ENCODE data around the gene SORL1-AS1.

Gene SORL1-AS1

GRCh38 chr11:121451986-121452608 is 670 bp downstream of the SORL1-AS1 start, which contains the start of gene SORL1:
Gene SORL1, plus strand, starts transcription at chr11:121452314. Its CDS starts 18 bp downstream, at chr11:121452332.
- Histone ChIP-seq H3K27ac (ENCODE audit: insufficient read depth, low read length) (peak within 1 kb of the TSS; percentile 31; the same call in 1 of the 2 replicates), H3K27me3 (ENCODE audit: control insufficient read depth, insufficient read depth, low read length) (peaks cover 48% of the 10 kb centered on the region), H2BK15ac (ENCODE audit: low read depth, low read length) (no peak within 1 kb of the TSS), H3K4me1 (ENCODE audit: control insufficient read depth, insufficient read depth, low read length) (no peaks in the 10 kb centered on the region), H2BK120ac (ENCODE audit: low read depth, low read length) (peak within 1 kb of the TSS; percentile 75; the same call in 1 of the 2 replicates), H3K4me3 (ENCODE audit: insufficient read depth, low read depth, low read length) (peak within 1 kb of the TSS; percentile 92), H3K9ac (ENCODE audit: low read depth, low read length) (peak within 1 kb of the TSS; percentile 55), H4K20me1 (ENCODE audit: insufficient read depth, low read length) (no peaks in the 10 kb centered on the region), H3K4ac (ENCODE audit: low read depth, low read length) (peak within 1 kb of the TSS; percentile 17; the same call in 1 of the 2 replicates), H3K56ac (ENCODE audit: extremely low read depth, insufficient read depth, low read length) (no peak within 1 kb of the TSS), H2AK5ac (ENCODE audit: low read depth, low read length) (no peak within 1 kb of the TSS), H2AK9ac (replicated peaks; ENCODE audit: low read depth, low read length, poor library complexity) (peak within 1 kb of the TSS; percentile 44), H2BK5ac (ENCODE audit: low read depth, low read length, poor library complexity, severe bottlenecking) (no peak within 1 kb of the TSS), H3K14ac (replicated peaks; ENCODE audit: low read depth, low read length) (no peak within 1 kb of the TSS; the same call in 1 of the 2 replicates), H3K79me1 (ENCODE audit: low read depth in 1 of 2, low read length in 2 of 2) (no peaks in the 10 kb centered on the region; a peak in 1 of 4 replicates), H3K23ac (ENCODE audit: low read depth, low read length) (peak within 1 kb of the TSS; percentile 29), H4K8ac (ENCODE audit: low read depth in 2 of 2, low read length in 2 of 2) (peak within 1 kb of the TSS in 1 of 2 experiments; percentile 59; a peak in 1 of 4 replicates), H3K4me2 (ENCODE audit: low read depth, low read length) (peak within 1 kb of the TSS; percentile 94), H3K36me3 (ENCODE audit: control insufficient read depth, insufficient read depth, low read length) (no peaks in the 10 kb centered on the region), H2AFZ (replicated peaks; ENCODE audit: low read length, poor library complexity) (peak within 1 kb of the TSS; percentile 95), H3K9me1 (ENCODE audit: insufficient read depth, low read length) (no peaks in the 10 kb centered on the region), H4K5ac (ENCODE audit: low read depth, low read length) (no peak within 1 kb of the TSS), H2BK20ac (ENCODE audit: low read depth, low read length) (no peak within 1 kb of the TSS), H3K18ac (ENCODE audit: low read depth, low read length) (no peak within 1 kb of the TSS; the same call in 1 of the 2 replicates), H4K91ac (ENCODE audit: insufficient read depth, low read depth, low read length) (peak within 1 kb of the TSS; percentile 41; the same call in 1 of the 2 replicates), H3K9me3 (ENCODE audit: control insufficient read depth, insufficient read depth, low read length) (no peaks in the 10 kb centered on the region)
- intact Hi-C loops (cut with micrococcal nuclease) (no loop called here), dilution Hi-C loops (cut with HindIII; ENCODE audit: low sequenced_read_pairs, unreplicated experiment) (no loop called here), in situ Hi-C loops (cut with MboI; ENCODE audit: low sequenced_read_pairs) (loop anchor here (25.0 kb wide), 1 partner anchor 660 kb away; the partner anchor contains the start of gene BLID)
- ATAC-seq (ENCODE audit: low read depth) = peak; percentile 99
- no TSS peak for BruUV-seq (replicated peaks)
- ChIA-PET POLR2A (ENCODE audit: unreplicated experiment) (no interaction called here), CTCF (interaction anchor here (0.7 kb wide), 1 partner anchor 13 kb away, joined by 4 read pairs; no protein-coding TSS in a partner anchor)
- 0% methylated on average over 50 of the region's 89 CpGs; no CpG with 5 or more reads in 1 of the 2 experiments for WGBS, 2 experiments (ENCODE audit: extremely low coverage in 2 of 2, insufficient read length in 1 of 2)
- DNase-seq = peak; percentile 55
- no peak for TF ChIP-seq FOS (IDR thresholded peaks at IDR 0.05; ENCODE audit: low read depth, low read length)
- TF ChIP-seq RCOR1 (IDR thresholded peaks at IDR 0.05; ENCODE audit: insufficient replicate concordance, low read length) = no peak
- no peak for TF ChIP-seq MAFK (IDR thresholded peaks at IDR 0.05; ENCODE audit: low read depth, low read length)
- no peak for TF ChIP-seq BHLHE40 (IDR thresholded peaks at IDR 0.05; ENCODE audit: low read depth, low read length)
- TF ChIP-seq MAZ (IDR thresholded peaks at IDR 0.05; ENCODE audit: borderline replicate concordance, low read depth, low read length) = no peak
- TF ChIP-seq NFE2L2 (IDR thresholded peaks at IDR 0.05; ENCODE audit: low read depth, low read length) = no peak
- TF ChIP-seq RFX5 (IDR thresholded peaks at IDR 0.05; ENCODE audit: low read depth, low read length) = no peak
- TF ChIP-seq SMC3 (IDR thresholded peaks at IDR 0.05; ENCODE audit: low read depth, low read length) = peak; percentile 30; the same call in 1 of the 2 replicates
- TF ChIP-seq CHD1 (IDR thresholded peaks at IDR 0.05; ENCODE audit: low read depth, low read length) = no peak
- no peak for TF ChIP-seq CEBPB (IDR thresholded peaks at IDR 0.05; ENCODE audit: low read depth, low read length)
- TF ChIP-seq MXI1 (IDR thresholded peaks at IDR 0.05; ENCODE audit: borderline replicate concordance, low read depth, low read length) = no peak
- TF ChIP-seq, protein P1, sequence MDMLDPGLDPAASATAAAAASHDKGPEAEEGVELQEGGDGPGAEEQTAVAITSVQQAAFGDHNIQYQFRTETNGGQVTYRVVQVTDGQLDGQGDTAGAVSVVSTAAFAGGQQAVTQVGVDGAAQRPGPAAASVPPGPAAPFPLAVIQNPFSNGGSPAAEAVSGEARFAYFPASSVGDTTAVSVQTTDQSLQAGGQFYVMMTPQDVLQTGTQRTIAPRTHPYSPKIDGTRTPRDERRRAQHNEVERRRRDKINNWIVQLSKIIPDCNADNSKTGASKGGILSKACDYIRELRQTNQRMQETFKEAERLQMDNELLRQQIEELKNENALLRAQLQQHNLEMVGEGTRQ (IDR thresholded peaks at IDR 0.05; ENCODE audit: low read depth, low read length) = 0 out of 2 replicates have a peak, but pooled peaks have one; percentile 20
- TF ChIP-seq ELK1 (IDR thresholded peaks at IDR 0.05; ENCODE audit: borderline replicate concordance, low read depth, low read length) = no peak
- peak; percentile 56 for TF ChIP-seq RAD21 (IDR thresholded peaks at IDR 0.05; ENCODE audit: low read length)

Data from IMR-90 (cell line).